ENCODE data around the gene SUCO. TPM values are rescaled to one million over a fixed set of nuclear protein-coding genes. Genes with fewer than 3 reads are reported as not detected.

Gene SUCO
- total RNA-seq, 3 donors from 2014 or later = 24.6 to 29.0 (median 24.6) TPM

DNA sequence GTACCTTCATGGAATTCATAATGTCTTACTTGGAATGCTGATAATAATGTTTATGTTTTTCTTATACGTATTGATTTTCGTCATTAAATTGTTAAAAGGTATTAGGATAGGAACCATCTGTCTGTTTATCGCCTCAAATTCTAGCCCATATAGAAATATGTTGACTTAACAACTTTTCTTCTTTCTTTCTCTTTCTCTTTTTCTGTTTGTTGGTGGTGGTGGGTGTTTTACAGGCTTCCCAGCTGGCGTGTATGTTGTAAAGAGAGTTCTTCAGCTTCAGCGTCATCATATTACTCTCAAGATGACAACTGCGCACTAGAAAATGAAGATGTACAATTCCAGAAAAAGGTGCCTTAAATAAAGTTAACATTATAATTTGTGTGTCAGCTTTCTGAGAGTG, 18.3 kb downstream of the SUCO start:
- DNase-seq (no peak), ATAC-seq (no peak)
- Histone ChIP-seq H3K4me3 (no peak overlapping the region), H3K4me1 (ENCODE audit: low read depth) (no peaks in the 10 kb centered on the region), H3K9me3 (no peaks in the 10 kb centered on the region), H3K36me3 (ENCODE audit: low read depth) (no peaks in the 10 kb centered on the region)
- TF ChIP-seq, protein P1, sequence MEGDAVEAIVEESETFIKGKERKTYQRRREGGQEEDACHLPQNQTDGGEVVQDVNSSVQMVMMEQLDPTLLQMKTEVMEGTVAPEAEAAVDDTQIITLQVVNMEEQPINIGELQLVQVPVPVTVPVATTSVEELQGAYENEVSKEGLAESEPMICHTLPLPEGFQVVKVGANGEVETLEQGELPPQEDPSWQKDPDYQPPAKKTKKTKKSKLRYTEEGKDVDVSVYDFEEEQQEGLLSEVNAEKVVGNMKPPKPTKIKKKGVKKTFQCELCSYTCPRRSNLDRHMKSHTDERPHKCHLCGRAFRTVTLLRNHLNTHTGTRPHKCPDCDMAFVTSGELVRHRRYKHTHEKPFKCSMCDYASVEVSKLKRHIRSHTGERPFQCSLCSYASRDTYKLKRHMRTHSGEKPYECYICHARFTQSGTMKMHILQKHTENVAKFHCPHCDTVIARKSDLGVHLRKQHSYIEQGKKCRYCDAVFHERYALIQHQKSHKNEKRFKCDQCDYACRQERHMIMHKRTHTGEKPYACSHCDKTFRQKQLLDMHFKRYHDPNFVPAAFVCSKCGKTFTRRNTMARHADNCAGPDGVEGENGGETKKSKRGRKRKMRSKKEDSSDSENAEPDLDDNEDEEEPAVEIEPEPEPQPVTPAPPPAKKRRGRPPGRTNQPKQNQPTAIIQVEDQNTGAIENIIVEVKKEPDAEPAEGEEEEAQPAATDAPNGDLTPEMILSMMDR (IDR thresholded peaks at IDR 0.05) = no peak
- intact Hi-C loops (cut with DNase I, micrococcal nuclease) = no loop called here

DNA sequence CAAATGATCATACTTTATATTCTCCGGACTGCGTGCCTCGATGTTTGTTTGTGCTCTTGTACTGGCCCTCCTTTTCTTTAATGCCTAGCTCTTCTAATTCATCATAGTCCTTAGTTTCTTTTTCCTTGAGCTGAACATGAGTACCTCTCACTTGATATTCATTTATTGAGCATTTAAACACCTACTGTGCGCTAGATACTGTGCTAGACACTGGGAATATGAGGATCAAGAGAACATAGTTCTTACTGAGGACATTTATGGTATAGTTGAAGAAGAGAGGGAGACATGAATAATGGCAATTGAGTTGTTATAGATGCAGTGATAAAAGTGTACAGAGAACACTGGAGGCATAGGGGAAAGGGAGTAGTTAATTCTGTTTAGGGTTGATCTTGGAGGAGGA, 22.0 kb downstream of the SUCO start:
- H3K36me3 ChIP-seq (ENCODE audit: low read depth) = no peaks in the 10 kb centered on the region
- TF ChIP-seq, protein P1 (IDR thresholded peaks at IDR 0.05) = no peak
- no peaks in the 10 kb centered on the region for H3K9me3 ChIP-seq
- H3K4me1 ChIP-seq (ENCODE audit: low read depth) = no peaks in the 10 kb centered on the region
- H3K4me3 ChIP-seq = no peak overlapping the region
- ATAC-seq (no peak), DNase-seq (no peak)
- intact Hi-C loops (cut with DNase I, micrococcal nuclease) = no loop called here

DNA sequence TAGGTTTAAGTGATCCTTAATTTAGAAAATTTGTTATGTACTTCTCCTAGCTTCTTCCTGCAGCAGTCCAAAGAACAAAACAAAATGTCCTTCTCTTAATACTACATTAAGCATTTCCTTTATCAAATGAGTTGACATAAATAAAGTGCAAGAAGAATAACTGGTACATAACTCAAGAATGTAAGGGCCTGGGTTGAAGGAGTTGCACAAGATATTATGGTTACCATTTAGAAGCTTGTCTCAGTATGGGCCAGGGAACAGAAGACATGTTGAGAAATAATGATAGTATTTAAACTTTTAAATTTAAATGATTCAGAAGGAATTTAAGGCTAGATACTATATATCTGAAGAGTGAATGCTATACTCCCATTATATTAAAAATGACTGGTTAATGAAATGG, 23.5 kb downstream of the SUCO start:
- no peaks in the 10 kb centered on the region for H3K9me3 ChIP-seq
- TF ChIP-seq, protein P1 (IDR thresholded peaks at IDR 0.05) = no peak
- intact Hi-C loops (cut with DNase I, micrococcal nuclease) = no loop called here
- DNase-seq = no peak
- H3K36me3 ChIP-seq (ENCODE audit: low read depth) = no peaks in the 10 kb centered on the region
- no peak for ATAC-seq
- H3K4me3 ChIP-seq = no peak overlapping the region
- H3K4me1 ChIP-seq (ENCODE audit: low read depth) = no peaks in the 10 kb centered on the region

DNA sequence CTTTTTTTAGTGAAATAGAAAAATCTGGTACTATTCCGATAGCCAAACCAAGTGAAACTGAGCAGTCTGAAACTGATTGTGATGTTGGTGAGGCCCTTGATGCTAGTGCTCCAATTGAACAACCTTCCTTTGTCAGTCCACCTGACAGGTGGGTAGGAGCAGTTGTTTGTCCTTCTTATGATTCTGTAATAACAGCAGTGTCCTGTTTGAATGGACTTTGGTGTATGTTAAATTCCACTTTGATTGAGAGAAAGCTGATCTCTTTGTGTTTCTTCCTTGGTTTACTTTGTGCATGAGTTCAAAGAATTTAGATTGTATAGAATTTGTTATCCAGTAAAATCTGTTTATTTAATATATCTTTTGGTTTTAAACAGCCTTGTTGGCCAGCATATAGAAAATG, 24.3 kb downstream of the SUCO start:
- Histone ChIP-seq H3K4me3 (no peak overlapping the region), H3K36me3 (ENCODE audit: low read depth) (no peaks in the 10 kb centered on the region), H3K4me1 (ENCODE audit: low read depth) (no peaks in the 10 kb centered on the region), H3K9me3 (no peaks in the 10 kb centered on the region)
- no peak for DNase-seq
- ATAC-seq = no peak
- TF ChIP-seq, protein P1 (IDR thresholded peaks at IDR 0.05) = no peak
- intact Hi-C loops (cut with DNase I, micrococcal nuclease) = no loop called here

DNA sequence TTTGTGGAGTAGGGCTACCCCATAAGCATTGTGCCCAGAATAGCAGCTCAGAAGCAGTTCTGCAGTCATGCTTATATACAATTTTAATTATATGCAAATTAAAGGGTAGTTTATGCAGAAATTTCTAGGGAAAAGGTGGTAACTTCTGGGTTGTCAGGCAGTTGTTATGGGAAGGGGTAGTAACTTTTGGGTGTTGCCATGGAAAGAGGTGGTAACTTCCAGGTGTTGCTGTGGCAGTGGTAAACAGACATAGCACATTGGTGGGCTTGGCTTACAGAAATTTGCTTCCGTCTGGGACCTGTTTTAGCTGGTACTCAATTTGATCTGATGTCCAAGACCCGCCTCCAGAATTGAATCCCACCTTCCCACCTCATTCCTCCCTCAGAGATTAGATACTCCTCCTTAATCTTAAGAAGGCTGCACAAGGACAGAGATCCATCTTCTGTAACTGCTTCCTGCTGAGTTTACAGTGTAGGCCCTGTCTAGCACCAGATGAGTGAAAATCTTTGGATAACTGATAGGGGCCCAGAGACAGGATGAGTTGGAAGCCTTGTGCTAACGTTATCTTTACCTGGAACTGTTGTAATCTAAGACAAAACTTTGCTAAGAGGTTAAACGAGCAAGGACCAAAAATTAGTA, 26.7 kb downstream of the SUCO start:
- intact Hi-C loops (cut with DNase I, micrococcal nuclease) = no loop called here
- Histone ChIP-seq H3K9me3 (no peaks in the 10 kb centered on the region), H3K4me3 (no peak overlapping the region), H3K36me3 (ENCODE audit: low read depth) (no peaks in the 10 kb centered on the region), H3K4me1 (ENCODE audit: low read depth) (no peaks in the 10 kb centered on the region)
- DNase-seq (no peak), ATAC-seq (no peak)
- TF ChIP-seq, protein P1 (IDR thresholded peaks at IDR 0.05) = no peak

DNA sequence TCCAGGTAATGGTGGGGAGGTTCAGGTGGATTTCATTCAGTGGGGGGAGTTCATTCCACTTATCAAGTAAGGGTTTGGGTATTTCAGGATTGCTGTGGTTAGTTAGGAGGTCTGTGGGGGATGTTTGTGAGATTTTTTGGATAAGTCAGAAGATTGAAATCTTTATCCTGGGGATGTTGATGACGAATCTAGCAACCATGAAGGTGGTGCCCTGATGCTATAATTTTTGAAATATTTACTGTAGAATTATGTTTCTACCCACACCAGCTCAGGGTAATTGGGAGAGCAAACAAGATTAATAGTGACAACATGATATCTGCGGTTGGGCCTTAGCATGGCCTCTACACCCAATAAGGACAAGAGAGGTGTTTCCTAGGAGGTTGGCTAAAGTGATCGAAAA, 28.3 kb downstream of the SUCO start:
- Histone ChIP-seq H3K9me3 (no peaks in the 10 kb centered on the region), H3K4me3 (no peak overlapping the region), H3K4me1 (ENCODE audit: low read depth) (no peaks in the 10 kb centered on the region), H3K36me3 (ENCODE audit: low read depth) (no peaks in the 10 kb centered on the region)
- ATAC-seq (no peak), DNase-seq (no peak)
- TF ChIP-seq, protein P1 (IDR thresholded peaks at IDR 0.05) = no peak
- intact Hi-C loops (cut with DNase I, micrococcal nuclease) = no loop called here

Measured in mucosa of descending colon (tissue), 3 donors.